PC-9 (cell line): ENCODE data around the gene KRT3. TPM values are rescaled to one million over a fixed set of nuclear protein-coding genes. Genes with fewer than 3 reads are reported as not detected.

Experiments
- BruUV-seq: library from RNA; stranded (reverse); fragments of 400-500 nt; replicated peaks from 2 replicates; lab custom pipeline; 2021; lab: Mats Ljungman, UMichigan
- CTCF ChIA-PET: fragments of 300-600 bp; sonication (Branson Sonifier 250); formaldehyde crosslinking; loops from one replicate; lab custom pipeline; 2022; ENCODE audit warnings: antibody characterized with exemption; lab: Charles Lee
- POLR2A ChIA-PET: fragments of 300-600 bp; sonication (Branson Sonifier 250); formaldehyde crosslinking; loops from one replicate; lab custom pipeline; 2022; ENCODE audit warnings: antibody characterized with exemption; ENCODE audit not compliant: unreplicated experiment; lab: Charles Lee
- DNase-seq, 2 experiments: peaks; one replicate each; pipeline versions ENCODE4 v3.0.0 to v3.0.0-alpha.2; 2015 to 2022; ENCODE audit warnings: mixed read lengths in 1 of 2
- H2AFZ ChIP-seq: fragments of 200-600 bp; sonication (generic); 2 replicates; pipeline ENCODE4 v1.8.1; 2017; ENCODE audit warnings: antibody characterized with exemption
- H3F3A ChIP-seq: fragments of 200-600 bp; sonication (generic); 2 replicates; pipeline ENCODE4 v1.8.1; 2017; ENCODE audit warnings: antibody characterized with exemption, mild to moderate bottlenecking, low read depth; ENCODE audit not compliant: insufficient read depth
- H3K27ac ChIP-seq: fragments of 200-600 bp; sonication (generic); 2 replicates; pipeline ENCODE4 v1.6.1; 2016; ENCODE audit warnings: mixed run types
- H3K27me3 ChIP-seq: fragments of 200-600 bp; sonication (generic); 2 replicates; pipeline ENCODE4 v1.6.1; 2016; ENCODE audit warnings: low read depth, mixed run types; ENCODE audit not compliant: insufficient read depth
- H3K36me3 ChIP-seq: fragments of 200-600 bp; sonication (generic); 2 replicates; pipeline ENCODE4 v1.6.1; 2016; ENCODE audit warnings: low read depth, mixed run types
- H3K4me1 ChIP-seq: fragments of 200-600 bp; sonication (generic); replicated peaks from 2 replicates; pipeline ENCODE4 v1.6.1; 2016; ENCODE audit warnings: mixed run types; ENCODE audit not compliant: insufficient read depth
- H3K4me2 ChIP-seq: fragments of 200-600 bp; sonication (generic); 2 replicates; pipeline ENCODE4 v1.6.1; 2017; ENCODE audit warnings: mixed run types
- H3K4me3 ChIP-seq: fragments of 200-600 bp; sonication (generic); 2 replicates; pipeline ENCODE4 v1.6.1; 2016; ENCODE audit warnings: mixed run types
- H3K79me2 ChIP-seq: fragments of 200-600 bp; sonication (generic); 2 replicates; pipeline ENCODE4 v1.6.1; 2017; ENCODE audit warnings: low read depth, mixed run types
- H3K9me2 ChIP-seq: fragments of 200-600 bp; sonication (generic); 2 replicates; pipeline ENCODE4 v1.8.1; 2017; ENCODE audit warnings: mild to moderate bottlenecking; ENCODE audit not compliant: insufficient read depth
- H3K9me3 ChIP-seq: fragments of 200-600 bp; sonication (generic); 2 replicates; pipeline ENCODE4 v1.8.1; 2016; ENCODE audit warnings: low read depth; ENCODE audit not compliant: insufficient read depth
- H4K20me1 ChIP-seq: fragments of 200-600 bp; sonication (generic); 2 replicates; pipeline ENCODE4 v1.8.1; 2017; ENCODE audit not compliant: insufficient read depth
- CTCF ChIP-seq: fragments of 200-600 bp; sonication (generic); conservative IDR thresholded peaks from 2 replicates; pipeline ENCODE4 v1.6.1; 2017; ENCODE audit warnings: mixed run types, antibody characterized with exemption, mild to moderate bottlenecking, moderate library complexity
- EZH2 ChIP-seq: fragments of 200-600 bp; sonication (generic); IDR thresholded peaks from 2 replicates; pipeline ENCODE4 v1.8.0; 2017; ENCODE audit warnings: antibody characterized with exemption, low read depth
- intact Hi-C: fragments of 100-400 bp; cut with micrococcal nuclease; formaldehyde crosslinking; loops from one replicate; pipeline ENCODE4 v1.10.0; 2022; ENCODE audit not compliant: unreplicated experiment
- total RNA-seq: library from RNA; stranded (reverse); gene quantifications from 2 replicates; pipeline ENCODE4 v1.2.3, GENCODE V29; 2021

KRT3 gene
- total RNA-seq, 1 experiment from 2014 or later = 0.24 TPM

DNA sequence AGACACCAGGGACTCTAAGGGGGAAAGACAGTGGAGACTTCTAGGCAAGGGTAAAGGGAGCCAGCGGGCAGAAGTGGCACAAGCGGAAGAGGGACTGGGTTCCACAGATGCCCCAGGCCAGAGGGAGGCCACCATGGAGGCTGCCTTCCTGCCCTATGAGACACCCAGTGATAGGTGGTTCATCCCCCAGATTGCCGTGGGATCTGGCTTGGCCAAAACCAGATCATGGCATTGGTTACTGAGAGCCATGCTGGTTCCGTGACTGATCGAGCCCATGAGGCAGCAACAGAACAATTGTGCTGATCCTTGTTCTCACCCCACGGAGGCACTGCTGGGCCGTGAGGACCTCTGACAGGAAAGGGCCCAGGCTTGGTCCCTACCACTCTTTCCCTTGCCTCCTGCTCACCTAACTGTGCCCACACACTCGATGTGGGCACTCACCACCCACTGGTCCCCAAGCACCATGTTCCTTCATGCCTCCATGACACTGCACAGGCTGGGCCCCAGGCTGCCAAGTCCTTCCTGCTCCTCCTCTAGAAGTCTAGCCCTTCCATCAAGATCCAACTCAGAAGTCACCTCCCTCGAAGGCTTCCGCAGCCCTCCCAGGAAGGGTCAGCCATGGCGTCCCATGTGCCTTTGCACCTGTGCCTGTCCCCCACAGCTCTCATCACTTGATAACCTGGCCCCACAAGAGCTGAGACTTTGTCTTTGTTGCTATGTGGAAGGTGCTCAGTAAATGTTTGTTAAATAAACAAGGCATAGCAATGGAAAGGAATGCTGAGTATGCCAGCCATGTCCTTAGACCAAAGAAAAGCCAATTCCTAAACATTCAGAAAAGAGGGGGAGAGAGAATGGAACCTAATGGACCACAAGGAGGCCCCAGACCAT is 30.9 kb upstream of the KRT3 start:
- Histone ChIP-seq H3K4me3 (no peak overlapping the region), H3K4me1 (peaks cover 8% of the 10 kb centered on the region), H4K20me1 (no peaks in the 10 kb centered on the region), H3F3A (no peaks in the 10 kb centered on the region), H3K9me3 (no peaks in the 10 kb centered on the region), H3K4me2 (no peak overlapping the region), H3K9me2 (no peaks in the 10 kb centered on the region), H3K79me2 (no peaks in the 10 kb centered on the region), H2AFZ (no peak overlapping the region), H3K36me3 (no peaks in the 10 kb centered on the region), H3K27ac (no peak overlapping the region), H3K27me3 (no peaks in the 10 kb centered on the region)
- DNase-seq = no peak
- TF ChIP-seq EZH2 (no peak), CTCF (no peak)
- ChIA-PET CTCF (interaction anchor here (0.6 kb wide), 4 partner anchors 210 to 688 kb away, joined by 3 to 5 read pairs (median 4); no protein-coding TSS in a partner anchor), POLR2A (no interaction called here)
- no TSS peak for BruUV-seq
- intact Hi-C loops = no loop called here

DNA sequence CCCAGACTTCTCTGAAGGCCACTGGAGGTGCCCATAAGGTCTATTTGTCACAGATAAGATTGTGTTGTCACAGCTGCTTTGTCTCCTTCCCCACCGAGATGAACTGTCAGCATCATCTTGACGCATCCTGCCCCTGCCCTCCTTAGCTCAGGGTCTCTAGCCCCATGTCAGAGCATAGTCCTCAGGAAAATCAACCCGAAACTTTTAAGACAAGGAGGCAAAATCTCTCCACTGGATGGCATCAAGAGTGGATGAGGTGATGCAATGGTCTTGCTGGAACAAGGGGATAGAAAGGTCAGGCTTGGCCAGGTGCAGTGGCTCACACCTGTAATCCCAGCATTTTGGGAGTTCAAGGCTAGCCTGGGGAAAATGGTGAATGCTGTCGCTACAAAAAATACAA is 30.0 kb upstream of the KRT3 start:
- intact Hi-C loops = no loop called here
- H3K4me3 ChIP-seq = no peak overlapping the region
- TF ChIP-seq CTCF (no peak), EZH2 (no peak)
- H3K27me3 ChIP-seq = no peaks in the 10 kb centered on the region
- no peaks in the 10 kb centered on the region for H3K79me2 ChIP-seq
- H3K9me3 ChIP-seq = no peaks in the 10 kb centered on the region
- DNase-seq = no peak
- H3K36me3 ChIP-seq = no peaks in the 10 kb centered on the region
- H4K20me1 ChIP-seq = no peaks in the 10 kb centered on the region
- H3K4me1 ChIP-seq = peaks cover 10% of the 10 kb centered on the region
- no peaks in the 10 kb centered on the region for H3K9me2 ChIP-seq
- no peak overlapping the region for H3K4me2 ChIP-seq
- no peak overlapping the region for H3K27ac ChIP-seq
- ChIA-PET POLR2A (no interaction called here), CTCF (no interaction called here)
- peaks cover under 1% of the 10 kb centered on the region; the same call in 1 of the 2 replicates for H3F3A ChIP-seq
- no TSS peak for BruUV-seq
- no peak overlapping the region for H2AFZ ChIP-seq

DNA sequence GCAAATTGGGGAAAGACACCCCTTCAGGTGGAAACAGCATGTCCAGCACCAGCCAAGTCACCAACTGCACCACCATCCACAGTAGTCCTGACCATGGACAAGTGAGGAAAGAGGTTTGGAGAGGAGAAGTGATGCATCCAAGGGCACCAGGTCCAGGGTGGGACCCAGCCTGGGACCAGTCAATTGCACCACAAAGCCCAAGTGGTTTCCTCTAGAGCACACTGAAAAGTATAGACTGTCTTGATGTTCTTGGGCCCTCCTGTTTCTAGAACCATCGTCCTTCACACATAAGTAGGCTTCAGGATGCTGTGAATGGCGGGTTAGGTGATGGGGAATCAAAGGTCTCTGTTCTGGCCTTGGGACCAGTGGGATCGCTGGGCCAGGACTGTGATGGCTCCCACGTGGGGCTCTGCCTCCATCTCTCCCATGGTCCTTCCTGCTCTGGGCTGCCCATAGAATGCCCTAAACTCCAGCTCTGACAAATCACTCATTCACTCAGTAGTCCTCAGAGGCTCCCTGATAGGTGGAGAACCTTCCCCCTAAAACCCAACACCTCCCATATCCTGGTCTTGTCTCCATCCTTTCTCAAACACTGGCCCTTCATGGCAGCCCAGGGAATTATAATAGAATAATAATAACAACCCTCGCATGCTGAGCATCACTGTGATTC is 29.0 kb upstream of the KRT3 start:
- intact Hi-C loops = no loop called here
- no TSS peak for BruUV-seq
- no peak for DNase-seq
- Histone ChIP-seq H3K9me3 (no peaks in the 10 kb centered on the region), H3F3A (peaks cover 4% of the 10 kb centered on the region; the same call in 1 of the 2 replicates), H3K9me2 (no peaks in the 10 kb centered on the region), H3K27me3 (no peaks in the 10 kb centered on the region), H2AFZ (no peak overlapping the region), H4K20me1 (no peaks in the 10 kb centered on the region), H3K4me3 (no peak overlapping the region), H3K4me1 (peaks cover 10% of the 10 kb centered on the region), H3K27ac (no peak overlapping the region), H3K36me3 (no peaks in the 10 kb centered on the region), H3K4me2 (no peak overlapping the region), H3K79me2 (no peaks in the 10 kb centered on the region)
- TF ChIP-seq EZH2 (no peak), CTCF (no peak)
- CTCF ChIA-PET = no interaction called here
- POLR2A ChIA-PET = no interaction called here
